ENCODE measurements around the gene NBPF1.
"Not testable (repeated sequence)": the region's sequence is repeated elsewhere in the genome, so short reads cannot be mapped to it uniquely, and the experiment has no call there.

NBPF1 gene

DNA sequence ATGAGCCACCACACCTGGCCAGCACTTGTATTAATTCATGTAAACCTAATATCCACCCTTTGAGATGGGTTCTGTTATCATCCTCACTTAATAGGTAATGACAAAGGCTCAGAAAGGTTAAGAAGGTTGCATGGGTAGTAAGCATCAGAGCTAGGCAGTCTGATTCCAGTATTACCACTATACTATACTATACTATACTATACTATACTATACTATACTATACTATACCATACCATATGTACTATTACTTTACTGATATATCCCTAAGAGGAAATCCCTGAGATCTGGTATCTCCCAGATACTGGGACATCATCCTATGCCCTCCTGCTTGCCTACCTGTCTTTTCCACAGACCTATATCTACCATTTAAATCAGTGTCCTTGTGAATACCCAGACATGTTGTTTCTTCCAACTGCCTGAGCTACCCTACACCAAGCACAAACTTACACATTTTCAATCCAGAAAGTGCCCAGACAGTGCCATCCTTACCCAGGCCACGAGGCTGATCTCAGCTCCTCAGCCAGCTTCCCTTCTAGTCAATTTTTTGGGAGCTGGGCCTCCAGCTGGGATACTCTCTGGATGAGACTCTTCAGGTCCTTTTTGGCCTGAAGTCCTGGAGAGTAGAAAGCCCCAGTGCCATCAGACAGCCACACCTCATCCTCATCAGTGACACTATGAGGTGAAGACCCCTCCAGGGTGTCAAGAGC lies 63.0 kb downstream of the NBPF1 start:
- not testable (repeated sequence) for H3K79me1 ChIP-seq (ENCODE audit: low read depth, low read length); H3K4me3 ChIP-seq (ENCODE audit: low read length in 2 of 2); H3K23ac ChIP-seq (ENCODE audit: low read depth, low read length, poor library complexity); DNase-seq (ENCODE audit: low spot score); H3K9me3 ChIP-seq (replicated peaks in 1 of 2; ENCODE audit: control insufficient read depth in 2 of 2, insufficient read depth in 1 of 2, low read depth in 1 of 2, low read length in 2 of 2); H3K4me1 ChIP-seq (ENCODE audit: control insufficient read depth in 2 of 2, insufficient read depth in 1 of 2, low read depth in 1 of 2, low read length in 2 of 2); H2BK12ac ChIP-seq (ENCODE audit: low read length); H4K91ac ChIP-seq (ENCODE audit: low read depth, low read length, poor library complexity); H3K18ac ChIP-seq (ENCODE audit: low read length); H2BK5ac ChIP-seq (ENCODE audit: low read length); H3K27ac ChIP-seq (replicated peaks; ENCODE audit: low read length); H3K9ac ChIP-seq (ENCODE audit: low read depth, low read length, poor library complexity); H4K8ac ChIP-seq (ENCODE audit: low read depth, low read length); H2BK120ac ChIP-seq (ENCODE audit: low read depth, low read length); H3K27me3 ChIP-seq (ENCODE audit: control insufficient read depth in 3 of 3, insufficient read depth in 3 of 3, low read depth in 1 of 3, low read length in 3 of 3); H2AFZ ChIP-seq (ENCODE audit: low read length); H3K36me3 ChIP-seq (replicated peaks in 1 of 2; ENCODE audit: control insufficient read depth in 2 of 2, insufficient read depth in 2 of 2, low read length in 2 of 2); H2BK15ac ChIP-seq (ENCODE audit: low read length); H3K14ac ChIP-seq (ENCODE audit: low read length); H3K4me2 ChIP-seq (ENCODE audit: insufficient read depth, low read length, poor library complexity, severe bottlenecking); H3K4ac ChIP-seq (ENCODE audit: low read length); H2AK5ac ChIP-seq (ENCODE audit: low read depth, low read length)
- no CpG with 5 or more reads among the region's 1 CpG for WGBS, 2 donors (ENCODE audit: extremely low coverage in 2 of 2, insufficient read length in 2 of 2, insufficient replicate concordance in 1 of 2)

DNA sequence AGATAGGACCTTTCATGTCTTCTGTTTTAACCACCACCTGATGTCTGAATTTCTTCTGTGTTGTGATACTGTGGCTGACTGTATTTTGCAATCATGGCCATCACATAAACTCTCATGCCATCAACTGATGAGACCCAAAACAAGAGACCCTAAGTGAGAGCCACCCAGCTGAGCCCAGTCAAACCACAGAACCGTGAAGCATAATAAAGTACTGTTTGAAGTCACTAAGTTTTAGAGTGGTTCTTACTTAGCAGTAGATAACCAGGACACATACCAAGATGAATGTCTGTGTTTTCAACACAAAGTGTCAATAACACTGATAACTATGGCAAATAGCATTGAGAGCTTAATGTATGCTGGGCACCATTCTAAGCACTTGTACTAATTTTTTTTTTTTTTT lies 63.8 kb downstream of the NBPF1 start:
- H3K79me1 ChIP-seq (ENCODE audit: low read depth, low read length); H3K36me3 ChIP-seq (replicated peaks in 1 of 2; ENCODE audit: control insufficient read depth in 2 of 2, insufficient read depth in 2 of 2, low read length in 2 of 2); DNase-seq (ENCODE audit: low spot score); H3K4me3 ChIP-seq (ENCODE audit: low read length in 2 of 2); H3K4me2 ChIP-seq (ENCODE audit: insufficient read depth, low read length, poor library complexity, severe bottlenecking); H3K18ac ChIP-seq (ENCODE audit: low read length); H3K27me3 ChIP-seq (ENCODE audit: control insufficient read depth in 3 of 3, insufficient read depth in 3 of 3, low read depth in 1 of 3, low read length in 3 of 3); H4K91ac ChIP-seq (ENCODE audit: low read depth, low read length, poor library complexity); H3K14ac ChIP-seq (ENCODE audit: low read length); H3K23ac ChIP-seq (ENCODE audit: low read depth, low read length, poor library complexity); H3K4me1 ChIP-seq (ENCODE audit: control insufficient read depth in 2 of 2, insufficient read depth in 1 of 2, low read depth in 1 of 2, low read length in 2 of 2); H3K9me3 ChIP-seq (replicated peaks in 1 of 2; ENCODE audit: control insufficient read depth in 2 of 2, insufficient read depth in 1 of 2, low read depth in 1 of 2, low read length in 2 of 2); H2AFZ ChIP-seq (ENCODE audit: low read length); H2AK5ac ChIP-seq (ENCODE audit: low read depth, low read length); H2BK15ac ChIP-seq (ENCODE audit: low read length); H3K9ac ChIP-seq (ENCODE audit: low read depth, low read length, poor library complexity); H4K8ac ChIP-seq (ENCODE audit: low read depth, low read length); H2BK5ac ChIP-seq (ENCODE audit: low read length); H3K27ac ChIP-seq (replicated peaks; ENCODE audit: low read length); H2BK120ac ChIP-seq (ENCODE audit: low read depth, low read length); H3K4ac ChIP-seq (ENCODE audit: low read length); H2BK12ac ChIP-seq (ENCODE audit: low read length): not testable (repeated sequence)
- WGBS, 2 donors (ENCODE audit: extremely low coverage in 2 of 2, insufficient read length in 2 of 2, insufficient replicate concordance in 1 of 2), result no CpG with 5 or more reads among the region's 1 CpG

DNA sequence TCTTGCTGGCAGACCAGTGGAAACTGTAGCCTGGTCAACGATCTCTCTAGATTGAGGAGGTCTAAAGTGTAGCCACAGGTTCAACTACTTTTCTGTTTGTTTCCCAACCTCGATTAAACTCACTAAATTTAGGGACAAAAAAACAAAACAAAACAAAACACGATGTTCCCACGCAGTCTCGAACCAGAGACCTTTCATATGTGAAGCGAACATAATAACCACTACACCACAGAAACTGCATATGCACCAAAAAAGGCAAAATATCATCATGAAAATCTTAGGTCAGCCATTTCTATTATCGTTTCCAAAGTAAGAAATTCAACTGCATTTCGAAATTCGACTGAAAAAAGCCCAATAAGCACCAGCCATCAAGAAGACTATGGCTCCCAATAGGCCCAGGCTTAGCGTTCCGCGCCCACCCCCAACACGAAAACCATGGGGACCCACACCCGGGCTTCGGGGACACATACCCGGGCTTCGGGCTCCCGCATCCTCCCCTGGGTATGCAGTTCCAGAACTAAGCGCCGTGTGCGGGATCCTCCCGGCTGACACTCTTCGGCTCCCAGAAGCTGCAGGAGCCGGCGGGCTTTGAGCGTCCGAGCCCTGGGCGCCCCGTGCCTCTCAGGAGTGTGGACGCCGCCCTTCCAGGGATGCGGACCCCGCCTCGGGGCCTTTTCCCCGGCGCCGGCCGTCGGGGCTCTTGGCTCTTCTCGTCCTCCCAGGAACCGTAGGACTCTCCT lies 65.7 kb downstream of the NBPF1 start:
- H4K91ac ChIP-seq (ENCODE audit: low read depth, low read length, poor library complexity); H2BK5ac ChIP-seq (ENCODE audit: low read length); H3K9me3 ChIP-seq (replicated peaks in 1 of 2; ENCODE audit: control insufficient read depth in 2 of 2, insufficient read depth in 1 of 2, low read depth in 1 of 2, low read length in 2 of 2); H2AK5ac ChIP-seq (ENCODE audit: low read depth, low read length); H3K27ac ChIP-seq (replicated peaks; ENCODE audit: low read length); H3K4me2 ChIP-seq (ENCODE audit: insufficient read depth, low read length, poor library complexity, severe bottlenecking); H3K36me3 ChIP-seq (replicated peaks in 1 of 2; ENCODE audit: control insufficient read depth in 2 of 2, insufficient read depth in 2 of 2, low read length in 2 of 2); H2BK15ac ChIP-seq (ENCODE audit: low read length); H3K14ac ChIP-seq (ENCODE audit: low read length); H2AFZ ChIP-seq (ENCODE audit: low read length); H3K79me1 ChIP-seq (ENCODE audit: low read depth, low read length); H3K23ac ChIP-seq (ENCODE audit: low read depth, low read length, poor library complexity); H2BK12ac ChIP-seq (ENCODE audit: low read length); H3K27me3 ChIP-seq (ENCODE audit: control insufficient read depth in 3 of 3, insufficient read depth in 3 of 3, low read depth in 1 of 3, low read length in 3 of 3); H2BK120ac ChIP-seq (ENCODE audit: low read depth, low read length); H3K4me1 ChIP-seq (ENCODE audit: control insufficient read depth in 2 of 2, insufficient read depth in 1 of 2, low read depth in 1 of 2, low read length in 2 of 2); H3K18ac ChIP-seq (ENCODE audit: low read length); H3K4ac ChIP-seq (ENCODE audit: low read length); H3K9ac ChIP-seq (ENCODE audit: low read depth, low read length, poor library complexity); H3K4me3 ChIP-seq (ENCODE audit: low read length in 2 of 2); H4K8ac ChIP-seq (ENCODE audit: low read depth, low read length); DNase-seq (ENCODE audit: low spot score): not testable (repeated sequence)
- WGBS, 2 donors (ENCODE audit: extremely low coverage in 2 of 2, insufficient read length in 2 of 2, insufficient replicate concordance in 1 of 2), result no CpG with 5 or more reads among the region's 41 CpGs

DNA sequence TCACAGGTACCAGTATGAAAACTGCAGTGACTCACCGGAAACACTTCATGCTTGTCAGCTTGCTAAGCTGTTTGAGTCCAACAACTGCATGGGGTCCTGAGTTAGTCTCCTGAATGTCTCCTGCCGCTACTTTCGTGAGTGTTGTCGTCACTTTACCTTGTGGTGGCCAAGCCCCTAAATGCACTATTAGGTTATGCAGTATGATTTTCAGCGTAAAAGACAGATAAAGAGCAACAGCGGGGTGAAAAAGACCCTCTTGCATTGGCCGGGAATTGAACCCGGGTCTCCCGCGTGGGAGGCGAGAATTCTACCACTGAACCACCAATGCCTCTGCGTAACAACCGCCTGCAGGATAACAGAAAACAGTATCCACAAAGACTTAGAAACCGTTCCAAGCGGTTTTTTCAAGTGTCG lies 67.7 kb downstream of the NBPF1 start:
- not testable (repeated sequence) for H4K91ac ChIP-seq (ENCODE audit: low read depth, low read length, poor library complexity); H3K36me3 ChIP-seq (replicated peaks in 1 of 2; ENCODE audit: control insufficient read depth in 2 of 2, insufficient read depth in 2 of 2, low read length in 2 of 2); H3K4me3 ChIP-seq (ENCODE audit: low read length in 2 of 2); H4K8ac ChIP-seq (ENCODE audit: low read depth, low read length); H3K4ac ChIP-seq (ENCODE audit: low read length); H2BK15ac ChIP-seq (ENCODE audit: low read length); H2BK5ac ChIP-seq (ENCODE audit: low read length); H3K4me2 ChIP-seq (ENCODE audit: insufficient read depth, low read length, poor library complexity, severe bottlenecking); H3K9ac ChIP-seq (ENCODE audit: low read depth, low read length, poor library complexity); H3K9me3 ChIP-seq (replicated peaks in 1 of 2; ENCODE audit: control insufficient read depth in 2 of 2, insufficient read depth in 1 of 2, low read depth in 1 of 2, low read length in 2 of 2); H3K23ac ChIP-seq (ENCODE audit: low read depth, low read length, poor library complexity); H3K79me1 ChIP-seq (ENCODE audit: low read depth, low read length); H3K18ac ChIP-seq (ENCODE audit: low read length); H2AFZ ChIP-seq (ENCODE audit: low read length); H3K27ac ChIP-seq (replicated peaks; ENCODE audit: low read length); H2BK12ac ChIP-seq (ENCODE audit: low read length); H3K27me3 ChIP-seq (ENCODE audit: control insufficient read depth in 3 of 3, insufficient read depth in 3 of 3, low read depth in 1 of 3, low read length in 3 of 3); H2BK120ac ChIP-seq (ENCODE audit: low read depth, low read length); H3K14ac ChIP-seq (ENCODE audit: low read length); H3K4me1 ChIP-seq (ENCODE audit: control insufficient read depth in 2 of 2, insufficient read depth in 1 of 2, low read depth in 1 of 2, low read length in 2 of 2); H2AK5ac ChIP-seq (ENCODE audit: low read depth, low read length)
- WGBS, 2 donors (ENCODE audit: extremely low coverage in 2 of 2, insufficient read length in 2 of 2, insufficient replicate concordance in 1 of 2), result no CpG with 5 or more reads among the region's 16 CpGs
- DNase-seq (ENCODE audit: low spot score), result peak; percentile 63

Data from neuronal stem cell (in vitro differentiated cells).